Suprapubic skin (tissue), 3 donors: ENCODE data around the gene WFDC5.

ENCODE experiments used
- POLR2A ChIP-seq, 2 donors: fragments of 450-650 bp; IDR thresholded peaks; one replicate each; pipeline ENCODE4 v1.6.1; 2017; ENCODE audit warnings: antibody characterized with exemption in 2 of 2, mild to moderate bottlenecking in 2 of 2, moderate library complexity in 2 of 2
- TF ChIP-seq, protein P1 (sequence below), 2 donors: fragments of 200-600 bp in 1 of 2; fragments of 450-650 bp in 1 of 2; sonication (generic) in 1 of 2; IDR thresholded peaks; one replicate each; pipeline ENCODE4 v1.5.1; 2016 to 2019; ENCODE audit warnings: antibody characterized with exemption in 2 of 2, mild to moderate bottlenecking in 1 of 2, moderate library complexity in 1 of 2

DNA sequence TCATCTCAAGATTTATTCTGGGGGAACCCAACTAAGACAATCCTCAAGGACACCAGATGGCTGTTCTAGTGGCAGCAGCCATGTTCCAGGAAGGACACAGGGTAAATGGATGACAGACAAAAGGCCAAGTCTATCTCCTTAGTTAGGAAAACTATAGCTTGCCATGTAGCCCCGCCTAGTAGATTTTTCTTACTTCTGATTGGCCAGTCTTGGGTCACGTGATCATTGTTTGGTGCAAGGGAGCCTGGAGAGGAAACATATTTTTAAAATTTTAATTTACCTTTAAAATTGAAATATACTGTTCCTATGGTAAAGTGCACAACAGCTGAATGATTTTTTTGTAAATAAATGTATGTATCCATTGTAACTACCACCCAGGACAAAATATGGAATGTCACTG, 9.7 kb downstream of the WFDC5 start:
- TF ChIP-seq, protein P1, sequence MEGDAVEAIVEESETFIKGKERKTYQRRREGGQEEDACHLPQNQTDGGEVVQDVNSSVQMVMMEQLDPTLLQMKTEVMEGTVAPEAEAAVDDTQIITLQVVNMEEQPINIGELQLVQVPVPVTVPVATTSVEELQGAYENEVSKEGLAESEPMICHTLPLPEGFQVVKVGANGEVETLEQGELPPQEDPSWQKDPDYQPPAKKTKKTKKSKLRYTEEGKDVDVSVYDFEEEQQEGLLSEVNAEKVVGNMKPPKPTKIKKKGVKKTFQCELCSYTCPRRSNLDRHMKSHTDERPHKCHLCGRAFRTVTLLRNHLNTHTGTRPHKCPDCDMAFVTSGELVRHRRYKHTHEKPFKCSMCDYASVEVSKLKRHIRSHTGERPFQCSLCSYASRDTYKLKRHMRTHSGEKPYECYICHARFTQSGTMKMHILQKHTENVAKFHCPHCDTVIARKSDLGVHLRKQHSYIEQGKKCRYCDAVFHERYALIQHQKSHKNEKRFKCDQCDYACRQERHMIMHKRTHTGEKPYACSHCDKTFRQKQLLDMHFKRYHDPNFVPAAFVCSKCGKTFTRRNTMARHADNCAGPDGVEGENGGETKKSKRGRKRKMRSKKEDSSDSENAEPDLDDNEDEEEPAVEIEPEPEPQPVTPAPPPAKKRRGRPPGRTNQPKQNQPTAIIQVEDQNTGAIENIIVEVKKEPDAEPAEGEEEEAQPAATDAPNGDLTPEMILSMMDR (IDR thresholded peaks at IDR 0.05), result no peak
- TF ChIP-seq POLR2A (IDR thresholded peaks at IDR 0.05), result no peak
